Mesenchymal stem cell (in vitro differentiated cells and primary cell): ENCODE data around the gene MAP3K4.
"Not testable (repeated sequence)": the region's sequence is repeated elsewhere in the genome, so short reads cannot be mapped to it uniquely, and the experiment has no call there.

Experiments
- DNase-seq: peaks from one replicate; pipeline ENCODE4 v3.0.0-alpha.2; 2013
- H2AFZ ChIP-seq: one replicate; pipeline ENCODE4 v1.6.1; 2013; ENCODE audit warnings: low read depth, mild to moderate bottlenecking, control low read depth, inconsistent platforms, low read length, moderate library complexity
- H2AK5ac ChIP-seq: 2 replicates; pipeline ENCODE4 v1.6.1; 2013; ENCODE audit warnings: low read length, moderate library complexity, mild to moderate bottlenecking, inconsistent platforms; ENCODE audit not compliant: severe bottlenecking
- H2BK120ac ChIP-seq: one replicate; pipeline ENCODE4 v1.6.1; 2013; ENCODE audit warnings: low read depth, mild to moderate bottlenecking, inconsistent platforms, low read length, moderate library complexity
- H2BK12ac ChIP-seq, 2 experiments: one replicate each; pipeline ENCODE4 v1.6.1; 2013; ENCODE audit warnings: inconsistent platforms in 2 of 2, low read length in 2 of 2, mild to moderate bottlenecking in 2 of 2, moderate library complexity in 2 of 2, control low read depth in 1 of 2
- H2BK15ac ChIP-seq: one replicate; pipeline ENCODE4 v1.6.1; 2013; ENCODE audit warnings: mild to moderate bottlenecking, low read depth, inconsistent platforms; ENCODE audit not compliant: poor library complexity, severe bottlenecking
- H2BK5ac ChIP-seq: 2 replicates; pipeline ENCODE4 v1.6.1; 2013; ENCODE audit warnings: low read depth, mild to moderate bottlenecking, low read length, control low read depth, inconsistent platforms; ENCODE audit not compliant: poor library complexity, severe bottlenecking
- H3K14ac ChIP-seq, 2 experiments: one replicate each; pipeline ENCODE4 v1.6.1; 2013; ENCODE audit warnings: inconsistent platforms in 2 of 2, low read length in 2 of 2, control low read depth in 1 of 2, mild to moderate bottlenecking in 1 of 2, moderate library complexity in 1 of 2
- H3K18ac ChIP-seq, 2 experiments: one replicate each; pipeline ENCODE4 v1.6.1; 2013; ENCODE audit warnings: inconsistent platforms in 2 of 2, low read length in 2 of 2, control low read depth in 1 of 2, low read depth in 1 of 2, mild to moderate bottlenecking in 1 of 2
- H3K23ac ChIP-seq, 2 experiments: one replicate each; pipeline ENCODE4 v1.6.1; 2013; ENCODE audit warnings: inconsistent platforms in 2 of 2, low read length in 2 of 2, mild to moderate bottlenecking in 2 of 2, moderate library complexity in 2 of 2, control low read depth in 1 of 2
- H3K27ac ChIP-seq: 2 replicates; pipeline ENCODE4 v1.5.1; 2013; ENCODE audit warnings: mild to moderate bottlenecking, moderate library complexity, low read length, control low read depth, inconsistent platforms; ENCODE audit not compliant: poor library complexity, severe bottlenecking
- H3K27me3 ChIP-seq, 2 experiments: 2 replicates each; pipeline versions ENCODE4 v1.6.1 to v1.7.0; 2013; ENCODE audit warnings: low read length in 2 of 2, mild to moderate bottlenecking in 2 of 2, moderate library complexity in 2 of 2, control low read depth in 1 of 2, inconsistent platforms in 1 of 2; ENCODE audit not compliant: control insufficient read depth in 1 of 2, insufficient read depth in 1 of 2
- H3K36me3 ChIP-seq, 2 experiments: 2 replicates each; pipeline versions ENCODE4 v1.6.1 to v1.7.0; 2013; ENCODE audit warnings: low read length in 2 of 2, control low read depth in 1 of 2, inconsistent platforms in 1 of 2, low read depth in 1 of 2, mild to moderate bottlenecking in 1 of 2; ENCODE audit not compliant: insufficient read depth in 2 of 2, control insufficient read depth in 1 of 2
- H3K4ac ChIP-seq, 2 experiments: one replicate each; pipeline ENCODE4 v1.6.1; 2013; ENCODE audit warnings: inconsistent platforms in 2 of 2, low read length in 2 of 2, mild to moderate bottlenecking in 2 of 2, moderate library complexity in 2 of 2, control low read depth in 1 of 2, low read depth in 1 of 2
- H3K4me1 ChIP-seq: 2 replicates; pipeline ENCODE4 v1.6.1; 2013; ENCODE audit warnings: low read depth, low read length, control low read depth; ENCODE audit not compliant: control insufficient read depth, insufficient read depth
- H3K4me2 ChIP-seq: 2 replicates; pipeline ENCODE4 v1.6.1; 2013; ENCODE audit warnings: low read length, mild to moderate bottlenecking, inconsistent platforms; ENCODE audit not compliant: poor library complexity, severe bottlenecking
- H3K4me3 ChIP-seq, 2 experiments: 2 replicates each; pipeline versions ENCODE4 v1.5.1 to v1.7.0; 2013; ENCODE audit warnings: low read length in 2 of 2, mild to moderate bottlenecking in 2 of 2, control low read depth in 1 of 2, low read depth in 1 of 2; ENCODE audit not compliant: insufficient read depth in 1 of 2
- H3K79me1 ChIP-seq: replicated peaks from 2 replicates; pipeline ENCODE4 v1.6.1; 2013; ENCODE audit warnings: mild to moderate bottlenecking, control low read depth, low read length, inconsistent platforms; ENCODE audit not compliant: poor library complexity, severe bottlenecking
- H3K9ac ChIP-seq: 2 replicates; pipeline ENCODE4 v1.7.0; 2013; ENCODE audit warnings: mild to moderate bottlenecking, low read length, moderate library complexity
- H3K9me3 ChIP-seq: 2 replicates; pipeline ENCODE4 v1.7.0; 2013; ENCODE audit warnings: mild to moderate bottlenecking, low read length; ENCODE audit not compliant: control insufficient read depth
- H4K8ac ChIP-seq: one replicate; pipeline ENCODE4 v1.6.1; 2013; ENCODE audit warnings: inconsistent platforms, mild to moderate bottlenecking, low read length, moderate library complexity
- H4K91ac ChIP-seq: one replicate; pipeline ENCODE4 v1.6.1; 2013; ENCODE audit warnings: mild to moderate bottlenecking, low read length, inconsistent platforms
- WGBS: methylation state at CpG from one replicate; pipeline ENCODE4 v1.1.7; 2013; ENCODE audit warnings: mixed read lengths; 5-methylcytosine and 5-hydroxymethylcytosine counted together

The MAP3K4 gene

GRCh38 chr6:161117942-161118341, 126.4 kb downstream of the MAP3K4 start:
- no peak overlapping the region for H3K4ac ChIP-seq
- H2AFZ ChIP-seq, result no peak overlapping the region
- no peak overlapping the region for H3K9ac ChIP-seq
- no CpG with 5 or more reads among the region's 2 CpGs for WGBS
- no peak overlapping the region for H2BK12ac ChIP-seq
- H4K8ac ChIP-seq, result no peak overlapping the region
- no peaks in the 10 kb centered on the region for H3K27me3 ChIP-seq
- H2BK120ac ChIP-seq, result no peak overlapping the region
- no peak for DNase-seq
- no peak overlapping the region for H3K23ac ChIP-seq
- H3K9me3 ChIP-seq, result peaks cover 25% of the 10 kb centered on the region
- no peak overlapping the region for H2AK5ac ChIP-seq
- H3K4me3 ChIP-seq, result no peak overlapping the region
- no peaks in the 10 kb centered on the region for H3K4me1 ChIP-seq
- peaks cover 15 to 90% of the 10 kb centered on the region in 2 experiments for H3K36me3 ChIP-seq
- no peak overlapping the region for H3K18ac ChIP-seq
- H3K4me2 ChIP-seq, result no peak overlapping the region
- H3K27ac ChIP-seq, result no peak overlapping the region
- no peak overlapping the region for H2BK15ac ChIP-seq
- H3K79me1 ChIP-seq, result peaks cover 2% of the 10 kb centered on the region
- no peak overlapping the region for H2BK5ac ChIP-seq
- H3K14ac ChIP-seq, result no peak overlapping the region
- H4K91ac ChIP-seq, result no peak overlapping the region

- not testable (repeated sequence) for H2BK15ac ChIP-seq, H4K8ac ChIP-seq, H3K23ac ChIP-seq, H2AK5ac ChIP-seq, H3K18ac ChIP-seq, H2BK5ac ChIP-seq, H2BK12ac ChIP-seq, H3K4me1 ChIP-seq, DNase-seq, H3K79me1 ChIP-seq, H2AFZ ChIP-seq, H3K4me3 ChIP-seq, H3K27ac ChIP-seq, H4K91ac ChIP-seq, H3K4me2 ChIP-seq, H2BK120ac ChIP-seq, H3K27me3 ChIP-seq, H3K9ac ChIP-seq, H3K14ac ChIP-seq, H3K4ac ChIP-seq
- peaks cover 10 to 69% of the 10 kb centered on the region in 2 experiments for H3K36me3 ChIP-seq
- peaks cover 34% of the 10 kb centered on the region for H3K9me3 ChIP-seq
Measured at GRCh38 chr6:161123319-161123718, 131.8 kb downstream of the MAP3K4 start.

DNA sequence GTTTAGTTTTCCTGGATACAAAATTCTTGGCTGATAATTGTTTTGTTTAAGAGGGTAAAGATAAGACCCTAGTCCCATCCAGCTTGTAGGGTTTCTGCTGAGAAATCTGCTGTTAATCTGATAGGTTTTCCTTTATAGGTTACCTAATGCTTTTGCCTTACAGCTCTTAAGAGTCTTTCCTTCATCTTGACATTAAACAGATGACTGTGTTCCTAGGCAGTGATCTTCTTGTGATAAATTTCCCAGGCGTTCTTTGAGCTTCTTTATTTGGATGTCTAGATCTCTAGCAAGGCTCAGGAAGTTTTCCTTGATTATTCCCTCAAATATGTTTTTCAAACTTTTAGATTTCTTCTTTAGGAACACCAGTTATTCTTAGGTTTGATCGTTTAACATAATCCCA, 134.0 kb downstream of the MAP3K4 start:
- no peak overlapping the region for H3K4ac ChIP-seq
- WGBS, result 0% methylated on average over 1 of the region's 2 CpGs
- H3K4me1 ChIP-seq, result no peaks in the 10 kb centered on the region

GRCh38 chr6:161127071-161127740, 135.6 kb downstream of the MAP3K4 start:
- no peaks in the 10 kb centered on the region for H3K27me3 ChIP-seq
- no peaks in the 10 kb centered on the region for H3K4me1 ChIP-seq
- no peak overlapping the region for H3K9ac ChIP-seq
- no peak overlapping the region for H3K23ac ChIP-seq
- H2BK5ac ChIP-seq, result no peak overlapping the region
- no peak overlapping the region for H3K27ac ChIP-seq
- no peak for DNase-seq
- WGBS, result 100% methylated on average over 5 of the region's 7 CpGs
- H2AFZ ChIP-seq, result no peak overlapping the region
- H4K91ac ChIP-seq, result no peak overlapping the region
- no peak overlapping the region for H2BK12ac ChIP-seq
- H3K36me3 ChIP-seq, result peaks cover 20 to 64% of the 10 kb centered on the region in 2 experiments
- no peak overlapping the region for H4K8ac ChIP-seq
- no peak overlapping the region for H3K4me2 ChIP-seq
- H3K14ac ChIP-seq, result no peak overlapping the region
- no peak overlapping the region for H3K4me3 ChIP-seq
- no peak overlapping the region for H3K18ac ChIP-seq
- H3K9me3 ChIP-seq, result peaks cover 23% of the 10 kb centered on the region
- H2BK15ac ChIP-seq, result no peak overlapping the region
- H2BK120ac ChIP-seq, result no peak overlapping the region
- peaks cover 5% of the 10 kb centered on the region for H3K79me1 ChIP-seq
- H3K4ac ChIP-seq, result no peak overlapping the region
- H2AK5ac ChIP-seq, result no peak overlapping the region

More for the DNA sequence above, 134.0 kb downstream of the MAP3K4 start:
- no peak overlapping the region for H2BK5ac ChIP-seq
- no peak overlapping the region for H3K4me3 ChIP-seq
- no peak overlapping the region for H2AFZ ChIP-seq
- no peak overlapping the region for H3K18ac ChIP-seq
- no peak overlapping the region for H2BK120ac ChIP-seq
- no peak overlapping the region for H3K14ac ChIP-seq
- H3K4me2 ChIP-seq, result no peak overlapping the region
- H2AK5ac ChIP-seq, result no peak overlapping the region
- H3K79me1 ChIP-seq, result peaks cover 7% of the 10 kb centered on the region
- H3K9ac ChIP-seq, result no peak overlapping the region
- DNase-seq, result peak; percentile 34
- no peak overlapping the region for H2BK15ac ChIP-seq
- no peak overlapping the region for H4K91ac ChIP-seq
- peaks cover 34% of the 10 kb centered on the region for H3K9me3 ChIP-seq
- H3K23ac ChIP-seq, result no peak overlapping the region
- no peak overlapping the region for H2BK12ac ChIP-seq
- H4K8ac ChIP-seq, result no peak overlapping the region
- H3K27me3 ChIP-seq, result no peaks in the 10 kb centered on the region
- peaks cover 18 to 65% of the 10 kb centered on the region in 2 experiments for H3K36me3 ChIP-seq
- no peak overlapping the region for H3K27ac ChIP-seq
